ENCODE measurements around the gene GRM5. TPM values are rescaled to one million over a fixed set of nuclear protein-coding genes. Genes with fewer than 3 reads are reported as not detected.
A peak's percentile ranks its signal among the peaks of the same experiment; 100 is the strongest.

The GRM5 gene
- total and polyA plus RNA-seq, 4 donors: not detected

DNA sequence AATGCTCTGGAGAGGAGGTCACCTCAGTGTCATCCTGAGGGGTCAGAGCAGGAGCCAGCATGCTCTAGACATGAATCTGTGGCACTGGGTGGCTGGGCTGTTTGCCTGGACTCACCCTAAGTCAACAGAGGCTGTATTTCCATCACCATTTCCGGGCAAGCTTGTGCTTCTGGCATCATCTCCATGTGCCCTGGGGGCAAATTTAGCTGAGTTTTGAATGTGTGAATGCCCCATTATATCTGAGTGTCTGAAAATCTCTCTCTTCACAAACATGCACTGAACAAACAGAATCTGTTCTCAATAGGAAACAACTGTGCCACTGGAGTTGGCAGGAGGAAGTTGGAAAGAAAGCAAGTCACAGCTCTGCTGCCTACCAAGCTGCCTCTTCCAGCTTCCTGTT lies 356.2 kb downstream of the GRM5 start:
- H3K9ac ChIP-seq (ENCODE audit: low read depth in 1 of 2, low read length in 2 of 2): no peak overlapping the region
- WGBS: 57% methylated on average over 1 of the region's 1 CpG
- no peaks in the 10 kb centered on the region for H3K36me3 ChIP-seq (ENCODE audit: control insufficient read depth in 4 of 4, insufficient read depth in 3 of 4, low read depth in 1 of 4, low read length in 3 of 4)
- no peak for DNase-seq (ENCODE audit: low spot score)
- H3K9me3 ChIP-seq (ENCODE audit: control insufficient read depth in 4 of 4, low read length in 3 of 4): no peaks in the 10 kb centered on the region
- no peaks in the 10 kb centered on the region for H3K4me1 ChIP-seq (ENCODE audit: control insufficient read depth in 4 of 4, insufficient read depth in 4 of 4, low read length in 3 of 4)
- H3K4me3 ChIP-seq (ENCODE audit: low read depth in 1 of 3, low read length in 3 of 3): no peak overlapping the region
- H3K27ac ChIP-seq (ENCODE audit: low read depth in 1 of 2, low read length in 2 of 2): no peak overlapping the region
- no peaks in the 10 kb centered on the region for H3K27me3 ChIP-seq (ENCODE audit: control insufficient read depth in 4 of 4, insufficient read depth in 4 of 4, low read length in 3 of 4)
- TF ChIP-seq FOXA1 (IDR thresholded peaks at IDR 0.05) (no peak), JUND (IDR thresholded peaks at IDR 0.05) (no peak), RAD21 (IDR thresholded peaks at IDR 0.05) (no peak), EGR1 (IDR thresholded peaks at IDR 0.05; ENCODE audit: low read depth in 2 of 2) (no peak), HNF4G (IDR thresholded peaks at IDR 0.05) (no peak), YY1 (IDR thresholded peaks at IDR 0.05) (no peak), GABPA (IDR thresholded peaks at IDR 0.05 in 1 of 2, conservative IDR thresholded peaks at IDR 0.05 in 1 of 2) (no peak), NR2F2 (IDR thresholded peaks at IDR 0.05) (no peak), TAF1 (conservative IDR thresholded peaks at IDR 0.05) (no peak), FOXA2 (IDR thresholded peaks at IDR 0.05) (no peak)
- TF ChIP-seq, protein P1, sequence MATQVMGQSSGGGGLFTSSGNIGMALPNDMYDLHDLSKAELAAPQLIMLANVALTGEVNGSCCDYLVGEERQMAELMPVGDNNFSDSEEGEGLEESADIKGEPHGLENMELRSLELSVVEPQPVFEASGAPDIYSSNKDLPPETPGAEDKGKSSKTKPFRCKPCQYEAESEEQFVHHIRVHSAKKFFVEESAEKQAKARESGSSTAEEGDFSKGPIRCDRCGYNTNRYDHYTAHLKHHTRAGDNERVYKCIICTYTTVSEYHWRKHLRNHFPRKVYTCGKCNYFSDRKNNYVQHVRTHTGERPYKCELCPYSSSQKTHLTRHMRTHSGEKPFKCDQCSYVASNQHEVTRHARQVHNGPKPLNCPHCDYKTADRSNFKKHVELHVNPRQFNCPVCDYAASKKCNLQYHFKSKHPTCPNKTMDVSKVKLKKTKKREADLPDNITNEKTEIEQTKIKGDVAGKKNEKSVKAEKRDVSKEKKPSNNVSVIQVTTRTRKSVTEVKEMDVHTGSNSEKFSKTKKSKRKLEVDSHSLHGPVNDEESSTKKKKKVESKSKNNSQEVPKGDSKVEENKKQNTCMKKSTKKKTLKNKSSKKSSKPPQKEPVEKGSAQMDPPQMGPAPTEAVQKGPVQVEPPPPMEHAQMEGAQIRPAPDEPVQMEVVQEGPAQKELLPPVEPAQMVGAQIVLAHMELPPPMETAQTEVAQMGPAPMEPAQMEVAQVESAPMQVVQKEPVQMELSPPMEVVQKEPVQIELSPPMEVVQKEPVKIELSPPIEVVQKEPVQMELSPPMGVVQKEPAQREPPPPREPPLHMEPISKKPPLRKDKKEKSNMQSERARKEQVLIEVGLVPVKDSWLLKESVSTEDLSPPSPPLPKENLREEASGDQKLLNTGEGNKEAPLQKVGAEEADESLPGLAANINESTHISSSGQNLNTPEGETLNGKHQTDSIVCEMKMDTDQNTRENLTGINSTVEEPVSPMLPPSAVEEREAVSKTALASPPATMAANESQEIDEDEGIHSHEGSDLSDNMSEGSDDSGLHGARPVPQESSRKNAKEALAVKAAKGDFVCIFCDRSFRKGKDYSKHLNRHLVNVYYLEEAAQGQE (IDR thresholded peaks at IDR 0.05): no peak
- TF ChIP-seq, protein P2, sequence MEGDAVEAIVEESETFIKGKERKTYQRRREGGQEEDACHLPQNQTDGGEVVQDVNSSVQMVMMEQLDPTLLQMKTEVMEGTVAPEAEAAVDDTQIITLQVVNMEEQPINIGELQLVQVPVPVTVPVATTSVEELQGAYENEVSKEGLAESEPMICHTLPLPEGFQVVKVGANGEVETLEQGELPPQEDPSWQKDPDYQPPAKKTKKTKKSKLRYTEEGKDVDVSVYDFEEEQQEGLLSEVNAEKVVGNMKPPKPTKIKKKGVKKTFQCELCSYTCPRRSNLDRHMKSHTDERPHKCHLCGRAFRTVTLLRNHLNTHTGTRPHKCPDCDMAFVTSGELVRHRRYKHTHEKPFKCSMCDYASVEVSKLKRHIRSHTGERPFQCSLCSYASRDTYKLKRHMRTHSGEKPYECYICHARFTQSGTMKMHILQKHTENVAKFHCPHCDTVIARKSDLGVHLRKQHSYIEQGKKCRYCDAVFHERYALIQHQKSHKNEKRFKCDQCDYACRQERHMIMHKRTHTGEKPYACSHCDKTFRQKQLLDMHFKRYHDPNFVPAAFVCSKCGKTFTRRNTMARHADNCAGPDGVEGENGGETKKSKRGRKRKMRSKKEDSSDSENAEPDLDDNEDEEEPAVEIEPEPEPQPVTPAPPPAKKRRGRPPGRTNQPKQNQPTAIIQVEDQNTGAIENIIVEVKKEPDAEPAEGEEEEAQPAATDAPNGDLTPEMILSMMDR (IDR thresholded peaks at IDR 0.05; ENCODE audit: low read depth, low read length, missing input control): no peak
- TF ChIP-seq, protein P3, sequence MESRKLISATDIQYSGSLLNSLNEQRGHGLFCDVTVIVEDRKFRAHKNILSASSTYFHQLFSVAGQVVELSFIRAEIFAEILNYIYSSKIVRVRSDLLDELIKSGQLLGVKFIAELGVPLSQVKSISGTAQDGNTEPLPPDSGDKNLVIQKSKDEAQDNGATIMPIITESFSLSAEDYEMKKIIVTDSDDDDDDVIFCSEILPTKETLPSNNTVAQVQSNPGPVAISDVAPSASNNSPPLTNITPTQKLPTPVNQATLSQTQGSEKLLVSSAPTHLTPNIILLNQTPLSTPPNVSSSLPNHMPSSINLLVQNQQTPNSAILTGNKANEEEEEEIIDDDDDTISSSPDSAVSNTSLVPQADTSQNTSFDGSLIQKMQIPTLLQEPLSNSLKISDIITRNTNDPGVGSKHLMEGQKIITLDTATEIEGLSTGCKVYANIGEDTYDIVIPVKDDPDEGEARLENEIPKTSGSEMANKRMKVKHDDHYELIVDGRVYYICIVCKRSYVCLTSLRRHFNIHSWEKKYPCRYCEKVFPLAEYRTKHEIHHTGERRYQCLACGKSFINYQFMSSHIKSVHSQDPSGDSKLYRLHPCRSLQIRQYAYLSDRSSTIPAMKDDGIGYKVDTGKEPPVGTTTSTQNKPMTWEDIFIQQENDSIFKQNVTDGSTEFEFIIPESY (IDR thresholded peaks at IDR 0.05): no peak
- TF ChIP-seq, protein P4, sequence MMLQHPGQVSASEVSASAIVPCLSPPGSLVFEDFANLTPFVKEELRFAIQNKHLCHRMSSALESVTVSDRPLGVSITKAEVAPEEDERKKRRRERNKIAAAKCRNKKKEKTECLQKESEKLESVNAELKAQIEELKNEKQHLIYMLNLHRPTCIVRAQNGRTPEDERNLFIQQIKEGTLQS (IDR thresholded peaks at IDR 0.05): no peak

DNA sequence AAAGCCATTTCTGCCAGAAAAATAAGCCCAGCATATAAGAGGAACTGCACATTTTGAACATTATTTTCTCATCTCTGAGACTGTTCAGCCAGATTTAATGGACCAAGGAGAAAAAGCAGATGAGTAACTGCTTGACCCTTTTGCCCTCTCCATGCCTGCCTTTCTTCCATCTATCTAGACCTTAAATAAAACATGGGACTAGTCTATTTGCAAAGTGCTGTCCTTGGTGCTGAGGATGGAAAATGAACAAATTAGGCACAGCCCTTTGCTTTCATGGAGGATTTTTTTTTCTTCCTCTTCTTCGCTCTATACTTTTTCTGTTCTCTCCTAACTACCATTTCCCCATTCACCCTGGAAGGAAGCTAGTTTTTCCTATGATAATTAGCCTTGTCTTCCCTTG lies 361.3 kb downstream of the GRM5 start:
- H3K27me3 ChIP-seq (ENCODE audit: control insufficient read depth in 4 of 4, insufficient read depth in 4 of 4, low read length in 3 of 4): no peaks in the 10 kb centered on the region
- no peaks in the 10 kb centered on the region for H3K9me3 ChIP-seq (ENCODE audit: control insufficient read depth in 4 of 4, low read length in 3 of 4)
- H3K36me3 ChIP-seq (ENCODE audit: control insufficient read depth in 4 of 4, insufficient read depth in 3 of 4, low read depth in 1 of 4, low read length in 3 of 4): no peaks in the 10 kb centered on the region
- H3K4me1 ChIP-seq (ENCODE audit: control insufficient read depth in 4 of 4, insufficient read depth in 4 of 4, low read length in 3 of 4): no peaks in the 10 kb centered on the region
- no peak for DNase-seq (ENCODE audit: low spot score)
- no peak overlapping the region for H3K9ac ChIP-seq (ENCODE audit: low read depth in 1 of 2, low read length in 2 of 2)
- TF ChIP-seq FOXA1 (IDR thresholded peaks at IDR 0.05) (no peak), RXRA (IDR thresholded peaks at IDR 0.05) (no peak), YY1 (IDR thresholded peaks at IDR 0.05) (no peak)
- TF ChIP-seq, protein P1 (IDR thresholded peaks at IDR 0.05): peak; percentile 96
- TF ChIP-seq, protein P5, sequence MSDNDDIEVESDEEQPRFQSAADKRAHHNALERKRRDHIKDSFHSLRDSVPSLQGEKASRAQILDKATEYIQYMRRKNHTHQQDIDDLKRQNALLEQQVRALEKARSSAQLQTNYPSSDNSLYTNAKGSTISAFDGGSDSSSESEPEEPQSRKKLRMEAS (IDR thresholded peaks at IDR 0.05): no peak
- WGBS: 86% methylated on average over 1 of the region's 1 CpG
- H3K27ac ChIP-seq (ENCODE audit: low read depth in 1 of 2, low read length in 2 of 2): no peak overlapping the region
- no peak overlapping the region for H3K4me3 ChIP-seq (ENCODE audit: low read depth in 1 of 3, low read length in 3 of 3)
